HG02588 (cell line): ENCODE measurements around the gene GPD1L.

Experiments used
- ATAC-seq: cut with Tn5 transposase; IDR thresholded peaks from one replicate; pipeline ENCODE4 v1.9.1; 2021; ENCODE audit warnings: mild to moderate bottlenecking, moderate library complexity; ENCODE audit not compliant: unreplicated experiment

GPD1L gene

GRCh38 chr3:32136703-32137102, 30.3 kb downstream of the GPD1L start:
- ATAC-seq = no peak

DNA sequence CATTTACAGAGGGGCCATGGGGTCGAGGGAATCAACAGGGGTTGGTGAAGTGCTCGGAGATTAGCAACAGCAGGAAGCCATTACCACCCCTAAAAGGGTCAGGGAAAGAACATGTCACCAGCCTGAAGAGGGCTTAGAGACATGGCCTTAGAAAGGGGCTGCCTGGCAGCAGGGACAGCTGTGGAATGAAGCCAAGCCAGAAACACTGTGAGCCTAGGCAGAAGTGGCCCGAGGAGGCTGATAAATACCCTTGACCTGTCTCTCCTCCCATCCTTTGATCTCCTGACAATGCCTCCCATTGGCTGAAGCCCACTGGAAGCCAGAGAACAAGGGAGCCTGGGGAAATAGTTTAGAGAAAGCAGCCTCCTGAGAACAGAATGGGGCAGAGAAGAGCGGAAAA, 31.4 kb downstream of the GPD1L start:
- ATAC-seq = no peak

DNA sequence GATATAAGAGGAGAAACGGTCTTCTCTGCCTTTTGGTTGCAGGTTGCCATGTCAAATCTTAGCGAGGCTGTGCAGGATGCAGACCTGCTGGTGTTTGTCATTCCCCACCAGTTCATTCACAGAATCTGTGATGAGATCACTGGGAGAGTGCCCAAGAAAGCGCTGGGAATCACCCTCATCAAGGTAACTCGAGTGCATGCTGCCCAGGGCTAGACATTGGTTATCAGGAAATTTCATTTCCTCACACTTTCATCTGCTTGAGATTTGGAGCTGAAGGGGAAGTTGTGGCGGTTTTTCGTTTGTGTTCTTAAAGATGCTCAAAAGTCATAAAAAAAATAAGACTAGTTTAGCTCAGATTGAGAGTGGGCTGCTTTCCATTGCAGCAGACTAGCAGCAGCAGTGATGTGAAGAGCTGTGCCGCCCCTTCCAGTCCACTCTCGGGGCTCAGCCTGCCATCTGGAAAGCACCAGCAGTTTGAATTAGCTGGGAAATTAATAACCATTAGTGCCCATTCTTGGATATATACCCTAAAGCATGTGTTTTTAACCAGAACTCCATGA, 32.2 kb downstream of the GPD1L start:
- no peak for ATAC-seq

DNA sequence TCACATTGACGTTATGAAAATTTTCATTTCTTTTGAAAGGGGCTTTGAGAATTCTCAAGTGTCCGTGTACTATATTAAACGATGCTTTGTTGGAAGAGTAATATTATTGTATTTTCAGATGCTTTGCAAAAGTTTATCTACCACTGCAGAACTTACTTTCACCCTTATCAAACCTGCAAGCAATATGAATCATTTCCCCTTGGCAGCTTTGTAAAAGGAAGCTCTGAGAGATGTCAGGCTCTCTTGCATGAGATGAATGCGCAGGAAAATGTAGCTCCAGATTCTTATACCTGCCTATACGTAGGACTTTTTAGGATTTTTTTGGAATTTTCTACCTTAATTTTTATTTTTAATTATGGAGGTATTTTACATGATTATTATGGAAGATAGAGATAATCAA, 34.5 kb downstream of the GPD1L start:
- ATAC-seq = no peak

DNA sequence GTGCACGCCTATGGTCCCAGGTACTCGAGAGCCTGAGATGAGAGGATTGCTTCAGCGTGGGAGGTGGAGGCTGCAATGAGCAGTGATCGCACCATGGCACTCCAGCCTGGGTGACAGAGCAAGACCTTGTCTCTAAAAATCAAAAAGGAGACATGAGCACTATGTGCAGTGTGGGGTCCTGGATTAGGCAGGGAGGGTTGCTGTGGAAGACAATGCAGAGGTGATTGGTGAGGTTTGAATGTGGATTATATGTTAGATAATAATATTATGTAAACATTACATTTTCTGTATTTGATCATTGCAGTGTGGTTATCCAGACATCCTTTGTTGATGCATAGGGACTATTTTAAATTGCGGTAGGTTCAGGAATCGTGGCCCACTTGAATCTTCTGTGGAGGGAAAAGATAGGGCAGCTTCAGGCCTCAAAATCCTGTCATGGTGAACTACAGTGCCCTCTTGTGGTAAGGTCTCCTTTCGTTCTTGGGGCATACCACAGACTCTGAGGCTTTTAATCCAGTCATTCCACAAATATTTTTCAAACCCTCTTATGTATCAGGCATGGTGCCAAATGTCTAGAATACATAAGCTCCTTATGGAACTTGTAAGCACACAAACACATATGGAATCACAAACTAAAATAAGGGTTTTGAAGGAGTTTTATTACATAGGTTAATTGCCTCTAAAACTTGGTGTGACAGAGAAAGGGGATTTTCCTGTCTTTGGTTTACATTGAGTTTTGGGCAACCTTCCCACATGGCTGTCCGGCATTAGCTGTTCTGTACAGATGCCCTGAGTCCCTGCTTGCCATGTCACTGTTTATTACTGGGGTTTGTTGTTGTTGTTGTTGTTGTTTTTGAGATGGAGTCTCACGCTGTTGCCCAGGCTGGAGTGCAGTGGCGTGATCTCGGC, 37.7 kb downstream of the GPD1L start:
- ATAC-seq = no peak

DNA sequence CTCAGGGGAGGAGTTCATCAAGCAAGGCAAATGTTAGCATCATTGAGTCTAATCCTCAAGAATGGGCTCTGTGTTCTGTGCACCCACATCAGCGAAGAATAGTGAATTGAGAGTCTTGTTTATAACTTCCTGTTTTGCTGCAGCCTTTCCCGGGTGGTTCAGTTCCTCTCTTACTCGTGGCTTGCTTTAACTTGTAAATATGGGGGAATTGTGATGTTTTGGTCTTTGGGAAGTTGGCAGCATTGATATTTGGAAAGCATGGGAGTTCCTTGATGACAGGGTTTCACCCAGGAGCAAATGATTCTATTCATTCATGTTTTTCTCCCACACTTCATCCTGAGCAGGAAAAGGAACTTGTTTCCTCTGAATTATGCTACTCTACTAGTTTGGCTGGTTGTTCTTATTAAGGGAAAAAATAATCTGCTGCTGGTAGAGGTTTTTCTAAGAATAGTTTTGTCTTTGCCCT, 40.4 kb downstream of the GPD1L start:
- no peak for ATAC-seq

- ATAC-seq = no peak
These were observed 41.1 kb downstream of the GPD1L start for GRCh38 chr3:32147509-32147908.

DNA sequence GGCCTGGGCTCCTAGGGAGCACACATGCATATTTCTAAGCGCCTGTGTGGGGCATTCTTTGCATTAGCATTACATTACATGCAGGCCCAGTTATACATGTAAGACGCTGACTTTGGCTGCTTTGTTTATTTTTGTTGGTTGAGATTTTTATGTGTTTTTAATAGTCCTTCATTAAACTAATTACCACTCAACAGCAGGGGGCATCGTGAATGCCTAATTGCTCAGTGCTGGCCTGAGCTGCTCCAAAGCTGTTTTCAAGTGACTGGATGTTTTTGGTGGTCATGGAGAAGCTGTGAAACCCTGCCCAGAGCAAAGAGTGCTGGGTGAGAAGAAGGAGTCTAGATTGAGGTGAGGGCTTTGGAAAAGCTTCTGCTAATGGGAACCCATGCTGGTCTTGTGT, 41.5 kb downstream of the GPD1L start:
- no peak for ATAC-seq

DNA sequence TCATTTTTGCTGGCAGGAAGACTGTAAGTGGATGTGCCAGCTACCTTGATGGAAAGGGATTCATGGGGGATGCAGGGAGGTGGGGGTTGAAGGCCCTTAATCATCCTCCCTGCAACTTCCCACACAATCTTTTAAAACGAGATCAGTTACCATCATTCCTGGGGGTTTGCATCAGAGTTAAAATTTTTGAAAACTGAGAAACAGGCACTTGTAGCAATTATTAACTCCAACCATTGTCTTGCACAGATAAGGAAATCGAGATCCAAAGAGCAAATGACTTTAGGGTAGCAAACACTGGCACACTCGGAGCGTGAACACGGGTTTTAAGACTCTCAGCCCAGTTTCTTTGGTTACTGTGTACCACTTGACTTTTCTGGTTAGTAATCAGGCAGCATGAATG, 41.9 kb downstream of the GPD1L start:
- no peak for ATAC-seq

DNA sequence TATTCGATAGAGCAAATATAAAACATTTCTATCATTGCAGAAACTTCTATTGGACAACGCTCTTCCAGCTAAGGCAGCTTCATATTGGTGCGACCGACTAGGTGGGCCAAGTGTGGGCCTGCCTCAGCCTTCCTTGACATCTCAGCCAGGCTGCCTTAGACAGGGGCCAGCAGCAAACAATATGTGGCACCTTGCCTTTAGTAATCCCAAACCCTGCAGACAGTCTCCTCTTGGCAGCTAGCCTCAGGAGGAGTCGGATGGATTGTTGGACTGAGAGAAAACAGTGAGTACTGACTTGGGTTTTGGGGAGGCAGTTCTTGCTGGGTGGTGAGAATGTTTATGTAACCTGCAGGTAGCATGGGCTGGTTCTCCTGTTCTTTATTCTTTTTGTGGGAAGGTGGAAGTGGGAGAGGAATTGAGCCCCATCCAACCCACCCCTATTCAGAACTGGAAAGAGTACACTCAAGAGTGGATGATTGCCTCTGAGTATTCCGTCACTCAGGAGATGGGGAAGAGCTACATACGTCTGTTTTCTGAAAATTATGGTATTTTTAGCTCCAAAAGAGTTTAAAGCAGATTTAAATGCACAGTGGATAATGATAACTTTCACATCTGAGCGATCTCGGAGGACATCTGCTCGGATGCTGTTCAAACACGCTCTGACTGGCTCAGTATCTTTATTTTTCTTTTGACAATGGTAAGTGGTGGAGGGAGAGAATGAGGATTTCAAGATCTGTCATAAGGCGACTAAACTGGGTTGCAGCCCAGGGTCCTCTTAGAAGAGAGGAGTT, 47.2 kb downstream of the GPD1L start:
- no peak for ATAC-seq

GRCh38 chr3:32154205-32154579, 47.8 kb downstream of the GPD1L start:
- no peak for ATAC-seq

DNA sequence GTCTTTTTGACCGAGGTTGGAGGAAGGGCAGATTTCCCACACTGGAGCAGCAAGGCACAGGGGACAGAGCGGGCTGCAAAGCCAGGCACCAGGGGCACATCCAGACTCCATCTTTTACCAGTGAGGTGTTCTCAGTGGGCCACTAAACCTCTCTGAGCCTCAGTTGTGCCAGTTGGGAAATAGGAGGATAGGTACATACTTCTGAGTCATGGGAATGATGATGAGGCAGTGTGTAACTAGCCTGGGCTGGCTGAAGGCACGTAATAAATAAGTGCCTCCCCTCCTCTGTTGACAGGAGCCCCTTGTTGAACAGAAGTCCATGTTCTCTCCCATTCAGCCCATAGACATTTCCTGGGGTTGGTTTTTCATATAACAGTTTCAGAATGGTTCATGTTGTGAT, 48.7 kb downstream of the GPD1L start:
- no peak for ATAC-seq

DNA sequence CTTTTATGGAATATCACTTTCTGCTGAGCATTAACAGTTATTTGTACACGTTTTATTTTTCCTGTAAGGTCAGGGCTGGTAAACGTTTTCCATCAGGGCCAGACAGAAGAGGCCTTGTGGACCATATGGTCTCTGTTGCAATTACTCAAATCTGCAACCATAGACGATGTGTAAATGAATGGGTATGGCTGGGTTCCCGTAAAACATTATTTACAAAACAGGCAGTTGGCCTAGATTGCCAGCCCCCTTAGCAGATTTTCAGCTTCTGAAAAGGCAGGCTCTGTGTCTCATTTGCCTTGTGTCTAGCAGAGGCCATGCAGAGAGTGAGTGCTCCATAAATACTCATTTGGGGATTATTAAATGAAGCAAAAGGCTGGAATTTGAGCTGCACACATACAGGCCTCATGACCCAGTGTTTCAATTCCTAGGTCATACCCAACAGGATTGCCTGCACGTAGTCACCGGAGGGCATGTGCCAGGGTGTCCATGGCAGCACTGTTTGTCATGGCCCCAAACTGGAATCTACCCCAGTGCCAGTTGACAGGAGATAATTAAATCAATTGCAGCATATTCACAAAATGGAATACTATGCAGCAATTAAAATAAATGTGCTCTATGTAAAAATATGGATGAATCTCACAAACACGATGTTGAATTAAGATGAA, 51.3 kb downstream of the GPD1L start:
- no peak for ATAC-seq

GRCh38 chr3:32160706-32161214, 54.3 kb downstream of the GPD1L start:
- no peak for ATAC-seq

DNA sequence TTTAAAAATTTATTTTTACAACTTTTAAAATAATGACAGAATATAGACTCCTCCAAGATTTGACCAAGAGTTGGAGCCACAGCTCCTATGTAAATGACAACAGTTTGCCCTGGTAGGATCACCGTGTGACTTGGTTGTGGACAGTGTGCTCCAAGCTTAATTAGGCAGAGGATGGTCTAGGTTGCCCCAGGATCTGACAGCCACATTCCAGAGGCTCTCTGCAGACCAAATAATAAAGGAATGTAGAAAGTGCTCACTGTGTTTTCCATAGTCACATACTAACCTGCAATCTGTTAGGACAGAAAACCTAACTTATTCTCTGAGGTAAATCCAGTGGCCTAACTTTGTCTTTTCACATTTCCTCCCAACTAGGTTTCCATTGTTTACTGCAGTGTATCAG, 59.0 kb downstream of the GPD1L start:
- ATAC-seq = no peak

DNA sequence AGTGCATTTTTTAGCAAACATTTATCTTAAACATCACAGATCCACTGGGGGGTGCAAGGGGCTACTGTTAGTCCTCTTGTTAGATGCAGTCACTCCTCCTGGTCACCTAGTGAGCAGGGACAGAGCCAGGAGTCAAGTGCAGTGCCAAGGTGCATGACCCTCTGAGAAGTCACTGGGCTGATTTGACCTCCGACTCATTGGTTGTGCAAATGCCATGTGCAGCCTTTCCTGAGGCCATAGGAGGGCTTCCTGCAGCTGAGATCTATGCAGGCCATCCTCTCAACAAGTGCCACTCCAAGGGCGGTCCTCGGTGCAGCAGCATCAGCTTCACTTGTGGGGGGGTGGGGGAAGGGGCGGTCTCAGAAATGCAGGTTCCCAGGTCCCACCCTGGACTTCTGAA, 60.2 kb downstream of the GPD1L start:
- ATAC-seq = no peak

DNA sequence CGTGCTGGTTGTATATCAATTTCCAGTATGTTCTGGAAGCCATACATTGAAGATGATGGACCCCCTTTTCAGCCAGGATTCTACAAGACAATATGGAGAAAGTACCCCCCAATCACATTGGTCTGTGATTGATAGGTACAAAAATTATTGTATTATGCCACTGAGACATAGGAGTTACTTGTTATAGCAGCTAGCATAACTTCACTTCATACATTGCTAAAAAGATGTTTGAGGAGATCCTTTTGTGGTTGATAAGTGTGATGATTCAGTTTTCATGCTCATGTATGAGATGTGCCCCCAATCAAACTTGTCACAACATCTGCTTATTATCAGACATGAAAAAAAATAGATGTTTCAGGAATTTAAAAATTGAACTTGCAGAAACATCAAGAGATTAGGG, 66.0 kb downstream of the GPD1L start:
- no peak for ATAC-seq

- no peak for ATAC-seq
These were observed 69.3 kb downstream of the GPD1L start for GRCh38 chr3:32175607-32176197.

- peak; percentile 38 for ATAC-seq
These were observed 70.7 kb downstream of the GPD1L start for GRCh38 chr3:32176989-32177701.

DNA sequence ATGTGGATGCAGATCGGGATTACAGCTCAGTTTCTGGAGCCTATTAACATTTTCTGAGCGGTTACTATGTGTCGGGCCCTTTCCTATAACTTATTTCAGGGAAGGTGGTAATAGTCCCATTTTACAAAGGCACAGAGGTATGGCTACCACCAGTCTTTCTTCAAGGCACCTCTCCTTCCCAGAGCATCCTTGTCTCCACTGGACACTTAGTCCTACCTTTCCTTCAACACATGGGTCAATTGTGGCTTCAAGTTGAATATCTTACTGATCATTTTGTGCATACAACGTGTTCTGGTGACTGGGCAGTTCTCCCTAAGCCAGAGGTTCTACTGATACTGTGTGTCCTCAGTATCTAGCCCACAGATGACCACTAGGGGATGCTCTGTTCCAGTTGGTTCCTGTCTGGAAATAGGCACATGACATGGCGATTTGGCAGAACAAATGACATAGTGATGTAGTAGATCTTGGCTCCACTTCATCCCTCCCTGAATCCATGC, 71.3 kb downstream of the GPD1L start:
- ATAC-seq = peak; percentile 76
